PC-9 (cell line): ENCODE data around the gene USP8.

ENCODE experiments used
- EZH2 ChIP-seq: fragments of 200-600 bp; sonication (generic); IDR thresholded peaks from 2 replicates; pipeline ENCODE4 v1.8.0; 2017; ENCODE audit warnings: antibody characterized with exemption, low read depth
- TF ChIP-seq, protein P1 (sequence below): fragments of 200-600 bp; sonication (generic); conservative IDR thresholded peaks from 2 replicates; pipeline ENCODE4 v1.6.1; 2017; ENCODE audit warnings: mixed run types, antibody characterized with exemption, mild to moderate bottlenecking, moderate library complexity

DNA sequence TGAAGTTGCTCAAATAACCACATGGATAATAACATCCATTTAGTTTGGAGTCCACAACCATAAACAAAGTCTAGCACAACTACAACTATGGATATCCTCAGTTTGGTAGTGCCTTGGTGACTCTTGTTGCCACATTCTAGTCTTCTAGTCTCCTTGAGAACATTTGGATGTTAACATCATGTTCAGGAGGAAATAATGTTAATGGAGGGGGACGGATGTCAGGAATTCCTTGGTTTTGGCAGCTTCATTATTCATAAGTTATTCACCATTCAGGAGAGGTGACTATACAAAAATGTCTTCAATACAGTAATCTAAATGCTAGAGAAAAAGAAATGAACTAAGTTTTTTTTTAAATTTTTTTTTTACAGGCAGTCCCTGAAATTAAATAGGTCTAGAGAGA, 42.8 kb upstream of the USP8 start:
- TF ChIP-seq, protein P1, sequence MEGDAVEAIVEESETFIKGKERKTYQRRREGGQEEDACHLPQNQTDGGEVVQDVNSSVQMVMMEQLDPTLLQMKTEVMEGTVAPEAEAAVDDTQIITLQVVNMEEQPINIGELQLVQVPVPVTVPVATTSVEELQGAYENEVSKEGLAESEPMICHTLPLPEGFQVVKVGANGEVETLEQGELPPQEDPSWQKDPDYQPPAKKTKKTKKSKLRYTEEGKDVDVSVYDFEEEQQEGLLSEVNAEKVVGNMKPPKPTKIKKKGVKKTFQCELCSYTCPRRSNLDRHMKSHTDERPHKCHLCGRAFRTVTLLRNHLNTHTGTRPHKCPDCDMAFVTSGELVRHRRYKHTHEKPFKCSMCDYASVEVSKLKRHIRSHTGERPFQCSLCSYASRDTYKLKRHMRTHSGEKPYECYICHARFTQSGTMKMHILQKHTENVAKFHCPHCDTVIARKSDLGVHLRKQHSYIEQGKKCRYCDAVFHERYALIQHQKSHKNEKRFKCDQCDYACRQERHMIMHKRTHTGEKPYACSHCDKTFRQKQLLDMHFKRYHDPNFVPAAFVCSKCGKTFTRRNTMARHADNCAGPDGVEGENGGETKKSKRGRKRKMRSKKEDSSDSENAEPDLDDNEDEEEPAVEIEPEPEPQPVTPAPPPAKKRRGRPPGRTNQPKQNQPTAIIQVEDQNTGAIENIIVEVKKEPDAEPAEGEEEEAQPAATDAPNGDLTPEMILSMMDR, result no peak
- TF ChIP-seq EZH2, result no peak
